Endothelial cell of umbilical vein (primary cell): ENCODE measurements around the gene HOXA9. TPM values are rescaled to one million over a fixed set of nuclear protein-coding genes. Genes with fewer than 3 reads are reported as not detected.

ENCODE experiments used
- BruUV-seq: library from RNA; stranded (reverse); fragments of 400-500 nt; replicated peaks from 2 replicates; lab custom pipeline; 2021; lab: Mats Ljungman, UMichigan
- CTCF ChIA-PET: fragments of 300-600, 350-600 bp; sonication (Branson Sonifier 250); formaldehyde crosslinking; loops from one replicate; lab custom pipeline; 2021; ENCODE audit warnings: antibody characterized with exemption, inconsistent platforms; lab: Charles Lee
- POLR2A ChIA-PET: fragments of 300-600, 350-600 bp; sonication (Branson Sonifier 250); formaldehyde crosslinking; loops from one replicate; lab custom pipeline; 2021; ENCODE audit warnings: antibody characterized with exemption, inconsistent platforms; lab: Charles Lee
- DNase-seq: peaks from one replicate; pipeline ENCODE4 v3.0.0-alpha.2; 2011; ENCODE audit warnings: low read depth, low spot score
- FAIRE-seq: peaks from 2 replicates; lab custom pipeline; 2011; peaks lifted over from hg19 to GRCh38; lab: Jason Lieb, UNC
- H2AFZ ChIP-seq: 2 replicates; pipeline ENCODE4 v1.6.0; 2012; ENCODE audit warnings: low read depth, low read length, control low read depth, inconsistent platforms
- H3K27ac ChIP-seq: 2 replicates; pipeline ENCODE4 v1.5.1; 2011; ENCODE audit warnings: low read depth, mild to moderate bottlenecking, control low read depth, low read length, moderate library complexity; ENCODE audit not compliant: insufficient read depth
- H3K27me3 ChIP-seq, 2 experiments: 2 replicates each; pipeline versions ENCODE4 v1.6.0 to v1.6.1; 2011; ENCODE audit warnings: low read length in 2 of 2, mixed read lengths in 1 of 2; ENCODE audit not compliant: control insufficient read depth in 2 of 2, insufficient read depth in 2 of 2
- H3K36me3 ChIP-seq, 2 experiments: 2 replicates in 1 of 2; 3 replicates in 1 of 2; pipeline ENCODE4 v1.5.1; 2011; ENCODE audit warnings: low read length in 2 of 2, mild to moderate bottlenecking in 1 of 2, moderate library complexity in 1 of 2; ENCODE audit not compliant: control insufficient read depth in 2 of 2, insufficient read depth in 2 of 2; ENCODE audit errors: extremely low read depth in 1 of 2
- H3K4me1 ChIP-seq: 3 replicates; pipeline ENCODE4 v1.5.1; 2011; ENCODE audit warnings: mild to moderate bottlenecking, low read length; ENCODE audit not compliant: control insufficient read depth, insufficient read depth; ENCODE audit errors: extremely low read depth
- H3K4me2 ChIP-seq: 2 replicates; pipeline ENCODE4 v1.6.1; 2011; ENCODE audit warnings: low read length, control low read depth, mixed read lengths; ENCODE audit not compliant: insufficient read depth
- H3K4me3 ChIP-seq, 3 experiments: fragments of 200-600 bp in 1 of 3; sonication (generic), shearing (Covaris generic) in 1 of 3; replicated peaks in 1 of 3; 2 replicates each; pipeline ENCODE4 v1.5.1; 2011 to 2016; ENCODE audit warnings: control low read depth in 3 of 3, low read length in 3 of 3, mild to moderate bottlenecking in 2 of 3, inconsistent platforms in 1 of 3, low read depth in 1 of 3, moderate library complexity in 1 of 3; ENCODE audit not compliant: insufficient read depth in 1 of 3
- H3K79me2 ChIP-seq: 2 replicates; pipeline ENCODE4 v1.6.0; 2012; ENCODE audit warnings: low read length, inconsistent platforms; ENCODE audit not compliant: control insufficient read depth, insufficient read depth
- H3K9ac ChIP-seq: replicated peaks from 2 replicates; pipeline ENCODE3; 2011; ENCODE audit warnings: low read length, control low read depth; ENCODE audit not compliant: insufficient read depth; ENCODE audit errors: extremely low read depth
- H3K9me1 ChIP-seq: replicated peaks from 3 replicates; pipeline ENCODE4 v1.6.0; 2011; ENCODE audit warnings: mild to moderate bottlenecking, low read length; ENCODE audit not compliant: control insufficient read depth, insufficient read depth; ENCODE audit errors: extremely low read depth
- H3K9me3 ChIP-seq: replicated peaks from 2 replicates; pipeline ENCODE4 v1.5.1; 2012; ENCODE audit warnings: low read length, inconsistent platforms; ENCODE audit not compliant: control insufficient read depth, insufficient read depth
- H4K20me1 ChIP-seq: replicated peaks from 2 replicates; pipeline ENCODE3; 2011; ENCODE audit warnings: mild to moderate bottlenecking, low read length; ENCODE audit not compliant: control insufficient read depth, insufficient read depth; ENCODE audit errors: extremely low read depth
- EZH2 ChIP-seq: IDR thresholded peaks from 2 replicates; pipeline ENCODE4 v1.6.1; 2012; ENCODE audit warnings: borderline replicate concordance, low read depth, mild to moderate bottlenecking, moderate library complexity, low read length, inconsistent platforms; ENCODE audit not compliant: severe bottlenecking
- GATA2 ChIP-seq: IDR thresholded peaks from 2 replicates; pipeline ENCODE4 v1.7.0; 2011; ENCODE audit warnings: low read depth, mild to moderate bottlenecking, moderate library complexity, mixed read lengths, low read length; ENCODE audit not compliant: insufficient read length, insufficient read depth
- MYC ChIP-seq: IDR thresholded peaks from one replicate; pipeline ENCODE4 v1.6.1; 2011; ENCODE audit warnings: mild to moderate bottlenecking, low read depth, low read length
- POLR2A ChIP-seq: IDR thresholded peaks from 2 replicates; pipeline ENCODE4 v1.6.1; 2012; ENCODE audit warnings: low read depth, mild to moderate bottlenecking, control low read depth, low read length
- POLR2AphosphoS5 ChIP-seq: IDR thresholded peaks from 2 replicates; pipeline ENCODE4 v1.6.1; 2012; ENCODE audit warnings: low read depth, mild to moderate bottlenecking, control low read depth, low read length, moderate library complexity; ENCODE audit not compliant: insufficient read depth
- dilution Hi-C: fragments of 300-500 bp; cut with MboI; formaldehyde crosslinking; loops from one replicate; pipeline ENCODE4 v1.15.0; 2019; ENCODE audit warnings: low sequenced_read_pairs; ENCODE audit not compliant: extremely low pct_ligation_motif_present
- intact Hi-C: fragments of 100-400 bp; cut with micrococcal nuclease; formaldehyde crosslinking; loops from one replicate; pipeline ENCODE4 v1.10.0; 2022
- polyA plus RNA-seq, 4 experiments: library from polyadenylated mRNA; depleted of rRNA in 3 of 4; stranded (reverse) in 3 of 4; unstranded in 1 of 4; fragments of >200 nt; gene quantifications; 2 replicates each; pipeline versions ENCODE4 v1.2.1 to v1.2.3, GENCODE V29; 2011 to 2012; ENCODE audit warnings: missing spikeins in 1 of 4
- total RNA-seq: library from RNA; stranded (reverse); gene quantifications from 2 replicates; pipeline ENCODE4 v1.2.3, GENCODE V29; 2021
- TF ChIP-seq, protein P1 (sequence below): IDR thresholded peaks from 2 replicates; pipeline ENCODE4 v1.6.1; 2011; ENCODE audit not compliant: insufficient read depth, insufficient read length

Gene HOXA9
- total and polyA plus RNA-seq, 2 donors (not counting 3 experiments of a cell fraction or from before 2014, with no cell fraction given) = 47.2 to 61.6 TPM

DNA sequence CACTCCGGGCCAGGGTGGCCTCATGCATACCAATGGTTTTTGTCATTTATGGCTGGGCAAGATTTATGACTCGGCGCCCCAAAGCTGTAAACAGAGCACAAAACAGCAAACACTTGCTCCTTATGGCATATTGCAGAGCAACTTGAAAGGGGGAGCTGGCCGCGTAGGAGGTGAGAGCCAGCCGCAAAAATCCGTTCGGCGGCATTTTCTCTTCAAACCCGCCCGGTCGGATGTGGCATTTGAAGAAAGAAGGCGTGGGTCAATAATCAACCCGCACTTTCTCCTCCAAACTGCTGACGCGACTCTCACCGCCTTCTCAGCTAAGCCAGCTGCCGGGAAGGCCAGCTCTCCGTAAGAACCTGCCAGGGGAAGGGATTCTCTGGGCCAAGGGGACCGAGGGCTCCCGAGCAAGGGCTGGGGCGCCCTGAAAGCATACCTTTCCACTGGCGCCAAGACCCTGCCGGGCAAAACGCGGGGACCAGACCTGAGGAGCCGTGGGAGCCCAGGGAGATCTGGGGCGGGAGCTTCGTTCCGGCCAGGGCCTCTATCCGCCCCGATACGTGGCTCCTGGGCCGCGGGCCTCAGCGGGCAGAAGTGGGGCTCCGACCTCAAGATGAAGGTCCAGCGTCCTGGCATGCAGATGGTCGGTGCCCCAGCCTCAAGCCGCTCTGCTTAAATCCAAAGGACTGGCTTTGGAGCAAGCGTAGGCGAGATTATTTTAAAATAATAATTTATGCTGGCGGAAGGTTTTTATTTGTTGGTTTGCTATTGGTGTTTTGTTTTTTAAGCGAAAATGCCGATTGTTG lies 49.9 kb downstream of the HOXA9 start:
- TF ChIP-seq GATA2 (no peak), MYC (peak; percentile 2), EZH2 (no peak), POLR2AphosphoS5 (peak; percentile 52), POLR2A (peak; percentile 28)
- TF ChIP-seq, protein P1, sequence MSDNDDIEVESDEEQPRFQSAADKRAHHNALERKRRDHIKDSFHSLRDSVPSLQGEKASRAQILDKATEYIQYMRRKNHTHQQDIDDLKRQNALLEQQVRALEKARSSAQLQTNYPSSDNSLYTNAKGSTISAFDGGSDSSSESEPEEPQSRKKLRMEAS = no peak
- Histone ChIP-seq H3K36me3 (peaks cover 0 to under 1% of the 10 kb centered on the region in 2 experiments), H3K4me2 (peak overlapping the region; percentile 97), H3K27me3 (no peaks in the 10 kb centered on the region), H3K9me3 (no peaks in the 10 kb centered on the region), H3K27ac (peak overlapping the region; percentile 96), H3K9ac (peak overlapping the region; percentile 97), H3K4me1 (peaks cover 76% of the 10 kb centered on the region), H4K20me1 (no peaks in the 10 kb centered on the region), H3K79me2 (peaks cover 90% of the 10 kb centered on the region), H3K4me3 (peak overlapping the region; percentile 50 to 91 (median 91)), H2AFZ (no peak overlapping the region), H3K9me1 (no peaks in the 10 kb centered on the region)
- dilution Hi-C loops = no loop called here
- BruUV-seq = TSS peak; percentile 12
- POLR2A ChIA-PET = interaction anchor here (1.2 to 1.6 kb wide), 3 partner anchors 10 to 18 kb away, joined by 4 to 6 read pairs (median 5); no protein-coding TSS in a partner anchor
- DNase-seq (peak; percentile 81), FAIRE-seq (peak; percentile 21)
- CTCF ChIA-PET = interaction anchor here (0.8 to 9.1 kb wide), 15 partner anchors 9 to 434 kb away, joined by 3 to 70 read pairs (median 5); partner anchors contain the start of genes HOXA1, HOXA3 and HOXA5
- intact Hi-C loops = loop anchor here (1.0 to 10.0 kb wide), 3 partner anchors 9 to 961 kb away; partner anchors contain the start of gene NFE2L3
